HG02763 (cell line): Measurements from ENCODE around the gene JUNB.
A peak's percentile ranks its signal among the peaks of the same experiment; 100 is the strongest.
"Not testable (repeated sequence)": the region's sequence is repeated elsewhere in the genome, so short reads cannot be mapped to it uniquely, and the experiment has no call there.

ENCODE experiments used
- ATAC-seq: cut with Tn5 transposase; IDR thresholded peaks from one replicate; pipeline ENCODE4 v1.9.1; 2021; ENCODE audit warnings: mild to moderate bottlenecking, moderate library complexity; ENCODE audit not compliant: unreplicated experiment

JUNB gene

DNA sequence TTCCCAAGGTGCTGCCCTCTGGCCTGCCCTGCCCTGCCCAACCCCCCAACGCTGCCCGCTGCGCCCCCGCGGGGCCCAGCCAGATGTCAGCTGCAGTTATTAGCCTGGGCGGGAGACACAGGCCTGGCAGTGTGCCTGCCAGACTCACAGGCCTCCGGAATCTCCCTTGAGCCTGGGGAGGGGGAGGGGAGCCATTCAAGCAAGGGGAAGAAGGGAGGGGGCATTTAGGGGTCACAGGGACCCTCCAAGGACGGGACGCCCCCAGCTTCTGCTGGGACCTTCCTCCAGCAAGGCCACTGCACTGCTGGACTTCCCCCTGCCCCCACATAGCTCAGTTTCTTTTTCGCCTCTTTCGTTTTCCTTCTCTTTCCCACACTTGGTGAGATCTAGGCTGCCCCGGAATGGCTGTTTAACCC, 2.6 kb upstream of the JUNB start:
- no peak for ATAC-seq

DNA sequence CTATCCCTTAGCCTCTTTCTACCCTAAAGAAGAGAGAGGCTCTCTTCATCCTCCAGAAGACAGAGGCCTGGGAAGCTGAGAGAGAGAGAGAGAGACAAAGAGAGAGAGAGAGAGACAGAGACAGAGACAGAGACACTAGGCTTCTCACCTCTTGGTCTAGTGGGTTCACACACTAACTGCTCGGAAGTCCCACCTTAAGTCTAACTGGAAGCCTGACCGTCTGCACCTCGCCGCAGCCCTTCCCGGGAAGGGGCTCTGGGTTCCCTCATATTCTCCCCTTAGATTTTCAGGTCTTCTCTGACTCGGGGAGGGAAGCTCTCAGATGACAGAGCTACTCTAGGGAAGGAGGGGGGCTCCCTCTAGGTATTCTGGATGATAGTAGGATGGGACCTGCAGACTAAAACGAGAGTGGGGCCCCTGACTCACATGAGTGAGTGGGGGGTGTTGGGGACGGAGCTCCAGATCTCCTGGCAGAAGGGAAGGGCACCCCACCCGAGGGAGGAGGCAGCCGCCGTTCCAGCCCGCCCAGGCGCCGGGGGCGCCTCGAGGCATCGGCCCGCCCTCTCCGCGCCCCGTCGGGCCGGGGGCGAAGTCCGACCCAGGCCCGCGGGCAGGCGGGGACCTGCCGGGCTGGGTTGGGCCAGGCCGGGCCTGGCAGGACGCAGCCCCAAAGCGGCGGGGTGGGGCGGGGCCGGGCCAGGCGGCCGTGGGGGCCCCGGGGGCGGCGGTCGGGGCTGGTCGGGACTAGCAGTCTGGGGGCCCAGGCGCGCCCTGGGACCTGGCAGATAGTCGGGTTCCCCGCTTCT, 2.0 kb upstream of the JUNB start:
- ATAC-seq: no peak

DNA sequence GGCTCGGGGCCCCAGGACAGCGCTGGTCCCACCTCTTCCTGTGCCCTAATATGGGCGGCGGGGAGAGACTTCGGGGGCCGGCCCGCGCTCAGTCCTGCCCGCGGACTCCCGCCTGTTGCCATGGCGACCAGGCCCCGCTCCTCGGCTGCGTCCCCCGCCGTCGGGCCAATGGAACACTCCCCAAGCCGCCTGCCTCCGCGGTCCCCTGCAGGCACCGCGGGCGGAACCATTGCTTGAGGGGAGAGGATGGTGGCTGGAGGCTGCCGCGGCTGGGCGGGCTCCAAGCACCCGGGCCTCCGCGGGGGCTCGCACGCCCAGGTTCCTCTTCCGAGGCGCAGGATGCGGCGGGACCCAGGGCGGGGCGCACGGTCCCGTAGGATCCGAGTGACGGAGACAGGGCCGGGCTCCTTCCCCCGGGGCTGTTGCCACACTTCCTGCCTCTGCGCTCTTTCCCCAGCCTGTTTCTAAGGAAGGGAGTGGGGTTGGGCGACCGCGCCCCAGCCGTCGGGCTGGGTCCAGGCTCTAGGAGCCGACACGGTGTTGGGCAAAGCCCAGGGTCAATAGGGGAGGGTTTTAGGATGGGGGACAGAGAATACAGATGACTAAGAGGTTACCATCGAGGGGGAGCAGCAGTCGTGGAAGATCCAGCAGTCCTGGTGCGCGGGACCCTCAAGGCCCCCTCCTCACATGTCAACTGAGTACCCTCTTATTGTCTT, 1.2 kb upstream of the JUNB start:
- peak; percentile 40 for ATAC-seq

DNA sequence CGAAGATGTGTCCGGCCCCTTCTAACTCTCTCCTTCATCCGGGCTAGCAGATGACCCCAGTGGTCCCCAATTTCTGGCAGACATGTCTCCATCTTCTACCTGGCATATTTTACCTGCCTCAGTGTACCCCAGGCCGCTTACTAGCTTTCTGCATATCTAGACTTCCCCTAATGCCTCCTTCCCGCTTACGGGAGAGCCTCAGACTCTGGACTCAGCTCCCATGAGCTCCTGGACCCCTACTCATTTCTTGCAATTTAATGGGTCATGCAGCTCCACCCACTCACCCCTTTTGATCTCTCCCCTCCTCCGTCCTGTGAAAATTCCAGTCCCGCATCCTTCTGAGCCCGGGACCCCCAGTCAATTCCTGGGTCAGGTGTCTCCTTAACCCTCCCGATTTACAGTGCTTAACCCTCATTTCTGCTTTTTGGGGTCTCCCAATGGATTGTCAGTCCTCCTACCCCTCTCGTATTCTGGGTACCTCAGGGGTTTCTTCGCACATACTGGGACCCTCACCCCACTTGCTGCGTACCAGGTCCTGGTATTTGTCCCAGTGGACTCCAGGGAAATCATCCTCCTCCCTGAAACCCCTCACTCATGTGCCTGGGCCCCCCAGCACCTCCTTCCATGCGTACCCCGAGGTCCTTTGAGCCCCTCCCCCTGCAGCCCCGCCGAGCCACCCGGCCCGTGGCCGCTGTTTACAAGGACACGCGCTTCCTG, 500 bp upstream of the JUNB start:
- ATAC-seq: no peak

DNA sequence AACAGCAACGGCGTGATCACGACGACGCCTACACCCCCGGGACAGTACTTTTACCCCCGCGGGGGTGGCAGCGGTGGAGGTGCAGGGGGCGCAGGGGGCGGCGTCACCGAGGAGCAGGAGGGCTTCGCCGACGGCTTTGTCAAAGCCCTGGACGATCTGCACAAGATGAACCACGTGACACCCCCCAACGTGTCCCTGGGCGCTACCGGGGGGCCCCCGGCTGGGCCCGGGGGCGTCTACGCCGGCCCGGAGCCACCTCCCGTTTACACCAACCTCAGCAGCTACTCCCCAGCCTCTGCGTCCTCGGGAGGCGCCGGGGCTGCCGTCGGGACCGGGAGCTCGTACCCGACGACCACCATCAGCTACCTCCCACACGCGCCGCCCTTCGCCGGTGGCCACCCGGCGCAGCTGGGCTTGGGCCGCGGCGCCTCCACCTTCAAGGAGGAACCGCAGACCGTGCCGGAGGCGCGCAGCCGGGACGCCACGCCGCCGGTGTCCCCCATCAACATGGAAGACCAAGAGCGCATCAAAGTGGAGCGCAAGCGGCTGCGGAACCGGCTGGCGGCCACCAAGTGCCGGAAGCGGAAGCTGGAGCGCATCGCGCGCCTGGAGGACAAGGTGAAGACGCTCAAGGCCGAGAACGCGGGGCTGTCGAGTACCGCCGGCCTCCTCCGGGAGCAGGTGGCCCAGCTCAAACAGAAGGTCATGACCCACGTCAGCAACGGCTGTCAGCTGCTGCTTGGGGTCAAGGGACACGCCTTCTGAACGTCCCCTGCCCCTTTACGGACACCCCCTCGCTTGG, 966 bp downstream of the JUNB start:
- ATAC-seq: no peak

DNA sequence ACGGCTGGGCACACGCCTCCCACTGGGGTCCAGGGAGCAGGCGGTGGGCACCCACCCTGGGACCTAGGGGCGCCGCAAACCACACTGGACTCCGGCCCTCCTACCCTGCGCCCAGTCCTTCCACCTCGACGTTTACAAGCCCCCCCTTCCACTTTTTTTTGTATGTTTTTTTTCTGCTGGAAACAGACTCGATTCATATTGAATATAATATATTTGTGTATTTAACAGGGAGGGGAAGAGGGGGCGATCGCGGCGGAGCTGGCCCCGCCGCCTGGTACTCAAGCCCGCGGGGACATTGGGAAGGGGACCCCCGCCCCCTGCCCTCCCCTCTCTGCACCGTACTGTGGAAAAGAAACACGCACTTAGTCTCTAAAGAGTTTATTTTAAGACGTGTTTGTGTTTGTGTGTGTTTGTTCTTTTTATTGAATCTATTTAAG, 1.6 kb downstream of the JUNB start:
- no peak for ATAC-seq

DNA sequence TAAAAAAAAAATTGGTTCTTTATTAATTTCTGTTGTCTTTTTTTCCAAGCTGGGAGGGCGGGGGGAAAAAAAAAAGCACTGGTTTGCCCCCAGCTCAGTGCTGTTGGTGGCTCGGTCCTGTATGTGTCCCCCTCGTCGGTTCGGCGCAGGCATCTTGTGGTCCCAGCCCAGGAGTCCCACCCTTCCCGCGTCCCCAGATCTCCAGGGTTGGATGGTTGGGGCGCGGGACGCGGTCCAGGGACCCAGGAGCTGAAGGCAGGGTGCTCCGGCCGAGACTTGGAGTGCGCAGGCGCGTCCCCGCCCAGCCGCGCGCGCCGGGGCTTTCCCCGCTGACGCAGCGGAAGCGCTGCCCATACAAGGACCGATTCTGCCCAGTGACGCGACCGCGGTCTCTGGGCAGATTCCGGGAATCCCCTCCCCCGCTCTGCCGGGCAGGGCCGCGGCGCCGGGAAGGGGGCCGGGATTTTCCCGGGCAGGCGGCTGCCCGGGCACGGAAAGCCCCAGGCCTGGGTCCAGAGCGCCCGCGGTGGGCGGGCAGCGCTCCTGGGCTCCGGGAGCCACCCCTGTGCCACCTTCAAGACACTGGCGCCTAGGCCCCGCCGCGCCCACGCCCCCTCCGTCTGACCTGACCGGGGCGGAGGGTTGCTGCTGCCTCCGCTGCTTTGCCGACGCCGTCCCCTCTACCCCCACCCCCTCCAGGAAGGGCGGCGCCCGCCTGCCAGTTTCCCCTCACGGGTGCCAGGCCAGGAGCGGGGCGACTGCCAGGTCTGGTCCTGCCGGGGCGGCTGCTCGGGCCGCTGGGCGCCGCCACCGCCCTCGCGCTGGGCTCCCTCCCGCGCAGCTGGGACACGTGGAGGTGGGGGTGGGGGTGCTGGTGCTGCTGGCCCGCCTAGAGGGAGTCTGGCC, 2.3 kb downstream of the JUNB start:
- ATAC-seq: peak; percentile 34

DNA sequence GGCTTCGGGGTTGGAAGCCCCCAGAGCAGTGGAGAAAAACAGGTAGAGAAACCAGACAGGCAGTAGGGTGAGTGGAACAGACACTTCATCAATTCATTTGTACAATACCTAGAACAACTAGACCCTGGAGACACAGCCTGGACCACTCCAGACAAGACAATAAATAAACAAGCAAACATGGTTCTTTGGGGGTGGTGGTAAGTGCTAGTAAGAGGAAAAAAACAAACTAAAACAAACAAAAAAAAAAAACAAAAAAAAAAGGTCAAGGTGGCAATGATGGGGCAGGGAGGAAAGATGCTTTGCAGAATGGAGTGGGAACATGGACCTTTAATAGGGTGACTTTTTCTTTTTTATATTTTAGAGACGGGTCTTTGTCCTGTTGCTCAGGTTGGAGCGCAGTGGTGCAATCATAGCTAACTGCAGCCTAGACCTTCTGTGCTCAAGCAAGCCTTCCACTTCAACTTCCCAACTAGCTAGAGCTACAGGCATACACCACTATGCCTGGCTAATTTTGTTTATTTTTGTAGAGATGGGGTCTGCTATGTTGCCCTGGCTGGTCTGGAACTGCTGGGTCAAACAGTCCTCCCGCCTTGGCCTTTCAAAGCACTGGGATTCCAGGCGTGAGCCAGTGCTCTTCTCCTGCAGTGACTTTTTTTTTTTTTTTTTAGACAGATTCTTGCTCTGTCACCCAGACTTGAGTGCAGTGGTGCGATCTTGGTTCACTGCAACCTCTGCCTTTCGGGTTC, 3.1 kb downstream of the JUNB start:
- no peak for ATAC-seq

DNA sequence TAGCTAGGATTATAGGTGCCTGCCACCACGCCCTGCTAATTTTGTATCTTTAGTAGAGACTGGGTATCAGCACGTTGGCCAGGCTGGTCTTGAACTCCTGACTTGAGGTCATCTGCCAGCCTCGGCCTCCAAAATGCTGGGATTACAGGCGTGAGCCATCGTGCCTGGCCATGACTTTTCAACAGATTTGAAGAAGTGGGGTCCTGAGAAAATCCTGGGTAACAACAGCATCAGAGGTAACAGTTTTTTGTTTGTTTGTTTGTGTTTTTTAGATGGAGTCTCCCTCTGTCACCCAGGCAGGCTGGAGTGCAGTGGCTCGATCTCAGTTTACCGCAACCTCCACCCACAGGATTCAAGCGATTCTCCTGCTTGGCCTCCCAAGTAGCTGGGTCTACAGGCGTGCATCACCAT, 3.7 kb downstream of the JUNB start:
- ATAC-seq: no peak

DNA sequence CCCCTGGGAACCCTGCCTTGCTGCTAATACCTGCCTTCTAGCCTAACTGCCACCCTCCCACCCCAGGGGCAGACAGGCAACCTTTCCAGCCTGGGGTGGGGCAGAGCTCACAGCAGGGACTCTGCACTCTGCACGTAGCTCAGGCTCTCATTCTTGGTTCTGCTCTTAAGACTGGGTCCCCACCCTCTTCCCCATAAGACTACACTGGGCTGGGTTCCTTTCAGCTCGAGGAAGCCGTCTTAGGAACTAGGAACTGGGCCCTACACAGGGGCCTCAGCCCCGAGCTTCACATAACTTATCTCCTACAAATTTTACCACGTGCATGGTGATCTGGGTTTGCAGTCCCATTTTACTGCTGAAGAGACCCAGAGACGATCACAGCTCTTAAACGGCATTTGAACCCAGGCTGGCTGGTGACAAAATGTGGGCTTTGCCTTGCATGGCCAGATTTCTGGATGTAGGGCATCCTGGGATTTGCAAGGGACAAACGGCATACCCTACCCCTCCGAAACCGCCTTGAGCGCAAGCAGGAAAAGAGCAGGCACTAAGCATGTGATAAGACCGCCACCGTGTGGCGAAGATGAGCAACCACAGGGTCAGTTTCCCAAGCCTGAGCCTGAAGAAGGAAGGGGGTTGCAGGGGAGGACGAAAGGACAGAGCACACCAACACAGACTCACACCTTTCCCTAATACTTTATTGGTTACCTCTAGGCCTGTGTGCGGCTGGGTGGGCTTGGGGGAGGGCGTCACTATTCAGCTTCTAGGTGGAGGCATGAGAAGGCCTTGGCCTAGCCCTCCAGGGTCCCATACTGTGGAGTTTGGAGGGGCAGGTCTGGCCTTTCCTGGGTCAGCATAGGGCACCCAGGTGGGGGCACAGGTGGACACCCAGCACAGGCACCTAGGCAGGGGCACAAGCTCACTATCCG, 5.1 kb downstream of the JUNB start:
- ATAC-seq: no peak

DNA sequence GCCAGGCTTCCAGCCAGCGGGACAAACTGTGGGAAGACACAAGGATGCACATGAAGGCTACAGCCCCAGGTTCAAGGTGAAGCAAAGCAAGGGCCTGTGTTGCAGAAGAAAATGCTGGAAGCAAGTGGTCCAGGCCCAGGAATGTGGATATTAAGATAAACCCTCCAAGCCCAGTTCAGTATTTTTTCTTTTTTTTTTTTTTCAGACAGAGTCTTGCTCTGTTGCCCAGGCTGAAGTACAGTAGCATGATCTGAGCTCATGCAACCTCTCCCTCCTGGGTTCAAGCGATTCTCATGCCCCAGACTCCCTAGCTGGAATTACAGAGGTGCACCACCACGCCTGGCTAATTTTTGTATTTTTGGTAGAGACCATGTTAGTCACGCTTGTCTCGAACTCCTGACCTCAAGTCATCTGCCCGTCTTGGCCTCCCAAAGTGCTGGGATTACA, 5.9 kb downstream of the JUNB start:
- no peak for ATAC-seq

DNA sequence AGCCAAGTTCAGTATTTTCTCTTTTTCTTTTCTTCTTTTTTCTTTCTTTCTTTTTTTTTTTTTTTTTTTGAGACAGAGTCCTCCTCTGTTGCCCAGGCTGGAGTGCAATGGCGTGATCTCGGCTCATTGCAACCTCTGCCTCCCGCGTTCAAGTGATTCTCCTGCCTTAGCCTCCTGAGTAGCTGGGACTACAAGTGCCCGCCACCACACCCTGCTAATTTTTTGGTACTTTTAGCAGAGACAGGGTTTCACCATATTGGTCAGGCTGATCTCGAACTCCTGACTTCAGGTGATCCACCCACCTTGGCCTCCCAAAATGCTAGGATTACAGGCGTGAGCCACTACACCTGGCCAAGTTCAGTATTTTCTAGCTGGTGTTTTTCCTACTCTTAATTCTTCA, 6.3 kb downstream of the JUNB start:
- not testable (repeated sequence) for ATAC-seq

DNA sequence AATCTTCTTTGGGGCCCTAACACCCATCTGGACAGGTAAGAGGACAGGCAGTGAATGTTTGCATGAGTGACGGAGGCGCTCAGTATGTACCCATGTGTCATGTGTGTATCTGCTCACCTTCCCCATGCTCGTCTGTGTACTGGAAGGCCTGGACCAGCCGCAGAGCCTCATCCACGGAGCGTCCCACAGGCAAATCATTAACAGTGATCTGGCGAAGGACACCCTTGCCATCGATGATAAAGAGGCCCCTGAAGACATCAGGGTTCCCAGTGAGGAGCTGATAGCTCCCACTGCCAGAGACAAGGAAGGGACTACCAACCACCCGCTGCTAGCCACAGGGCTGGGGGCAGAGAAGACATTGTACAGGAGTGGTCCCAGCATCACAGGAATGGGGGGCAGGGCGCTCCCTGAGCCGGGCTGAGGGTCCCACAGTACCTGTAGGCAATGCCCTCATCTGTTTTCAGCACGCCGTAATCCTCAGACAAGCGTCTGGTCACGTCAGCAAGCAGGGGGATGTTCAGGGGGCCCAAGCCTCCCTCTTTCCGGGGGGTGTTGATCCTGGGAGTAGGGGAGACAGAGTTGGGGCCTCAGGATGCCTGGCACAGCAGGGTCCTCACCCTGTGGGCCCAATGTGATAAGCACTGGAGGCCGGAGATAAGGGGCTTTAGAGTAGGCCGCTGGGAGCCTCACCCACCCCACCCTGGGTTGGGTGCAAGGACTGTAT, 8.6 kb downstream of the JUNB start:
- no peak for ATAC-seq

DNA sequence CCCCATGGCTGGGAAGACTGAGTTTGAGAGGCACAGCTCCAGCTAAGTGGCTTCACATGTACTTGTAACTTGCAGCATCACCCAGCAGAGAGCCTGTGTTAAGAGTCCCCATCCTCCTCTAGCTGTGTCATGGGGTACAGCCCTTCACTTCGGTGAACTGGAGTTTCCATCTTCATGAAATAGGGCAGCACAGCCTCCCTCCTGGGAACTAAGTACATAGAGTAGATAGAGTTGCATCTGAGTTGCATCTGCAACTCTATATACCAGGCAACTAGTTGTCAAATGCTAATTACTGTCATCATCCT, 9.1 kb downstream of the JUNB start:
- ATAC-seq: no peak

DNA sequence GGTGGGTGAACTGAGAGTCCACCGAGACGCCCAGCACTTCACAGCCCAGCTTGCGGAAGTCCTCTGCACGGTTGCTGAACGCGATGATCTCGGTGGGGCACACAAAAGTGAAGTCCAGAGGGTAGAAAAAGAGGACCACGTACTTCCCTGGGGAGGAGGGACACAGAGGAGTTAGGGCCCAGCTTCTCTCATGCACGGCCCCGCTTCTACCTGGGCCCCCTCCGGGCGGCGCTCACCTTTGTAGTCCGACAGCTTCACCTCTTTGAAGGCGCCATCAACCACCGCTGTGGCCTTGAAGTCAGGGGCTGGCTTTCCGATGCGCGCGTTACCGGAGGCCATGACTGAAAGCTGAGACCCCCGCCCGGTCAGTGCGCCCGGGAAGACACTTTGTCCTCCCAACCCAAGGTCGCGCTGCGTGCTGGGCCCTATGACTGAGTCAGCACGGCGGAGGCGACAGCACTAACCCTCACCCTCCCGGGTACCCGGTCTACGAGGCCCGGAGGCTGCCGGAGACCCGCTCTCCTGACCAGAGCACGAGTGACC, 9.7 kb downstream of the JUNB start:
- ATAC-seq: no peak

DNA sequence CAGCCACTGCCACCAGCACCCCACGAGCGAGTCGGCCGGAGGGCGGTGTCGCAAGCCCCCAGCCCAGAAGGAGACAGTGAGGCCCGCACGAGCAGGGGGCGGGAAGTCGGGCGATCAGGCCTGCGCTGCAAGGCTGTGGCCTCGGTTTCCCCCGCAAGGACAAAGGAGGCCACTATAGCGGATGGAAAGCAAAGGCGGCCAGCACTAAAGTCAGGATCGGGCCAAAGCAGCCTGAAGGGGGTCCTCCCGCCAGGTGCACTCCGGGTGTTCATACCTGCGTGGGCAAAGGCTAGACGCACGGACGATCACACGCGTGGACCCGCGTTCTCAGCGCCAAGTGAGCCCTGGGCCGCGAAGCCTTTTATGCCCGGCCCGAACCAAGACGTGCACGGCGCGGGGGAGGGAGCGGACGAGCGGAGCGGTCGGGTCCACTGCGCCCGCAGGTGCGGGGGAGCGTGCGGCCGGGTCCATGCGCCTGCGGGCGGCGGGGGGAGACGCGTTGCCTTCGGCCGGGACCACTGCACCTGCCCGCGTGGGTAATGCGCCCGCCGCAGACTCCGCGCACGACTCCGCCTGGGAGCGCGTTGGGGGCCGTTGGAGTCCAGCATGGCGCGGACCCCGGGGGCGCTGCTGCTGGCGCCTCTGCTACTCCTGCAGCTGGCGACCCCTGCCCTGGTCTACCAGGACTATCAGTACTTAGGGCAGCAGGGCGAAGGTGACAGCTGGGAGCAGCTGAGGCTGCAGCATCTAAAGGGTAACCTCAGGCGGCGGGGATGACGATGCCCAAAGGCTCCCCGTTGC, 10.4 kb downstream of the JUNB start, which contains the start of the genes PRDX2 and THSD8:
Gene PRDX2 (minus strand): TSS at position 335 of the 801 bp plus-strand sequence. CDS start 539 bp downstream, outside the sequence.
Gene THSD8 (plus strand): TSS at position 604 of the 801 bp plus-strand sequence. CDS start 3 bp downstream, at position 607.
- ATAC-seq: no peak
